Endothelial cell of umbilical vein (primary cell): ENCODE data around the gene GON7. TPM values are rescaled to one million over a fixed set of nuclear protein-coding genes. Genes with fewer than 3 reads are reported as not detected.

Experiments used
- BruUV-seq: library from RNA; stranded (reverse); fragments of 400-500 nt; replicated peaks from 2 replicates; lab custom pipeline; 2021; lab: Mats Ljungman, UMichigan
- CTCF ChIA-PET: fragments of 300-600, 350-600 bp; sonication (Branson Sonifier 250); formaldehyde crosslinking; loops from one replicate; lab custom pipeline; 2021; ENCODE audit warnings: antibody characterized with exemption, inconsistent platforms; lab: Charles Lee
- POLR2A ChIA-PET: fragments of 300-600, 350-600 bp; sonication (Branson Sonifier 250); formaldehyde crosslinking; loops from one replicate; lab custom pipeline; 2021; ENCODE audit warnings: antibody characterized with exemption, inconsistent platforms; lab: Charles Lee
- DNase-seq: peaks from one replicate; pipeline ENCODE4 v3.0.0-alpha.2; 2011; ENCODE audit warnings: low read depth, low spot score
- FAIRE-seq: peaks from 2 replicates; lab custom pipeline; 2011; peaks lifted over from hg19 to GRCh38; lab: Jason Lieb, UNC
- H2AFZ ChIP-seq: 2 replicates; pipeline ENCODE4 v1.6.0; 2012; ENCODE audit warnings: low read depth, low read length, control low read depth, inconsistent platforms
- H3K27ac ChIP-seq: 2 replicates; pipeline ENCODE4 v1.5.1; 2011; ENCODE audit warnings: low read depth, mild to moderate bottlenecking, control low read depth, low read length, moderate library complexity; ENCODE audit not compliant: insufficient read depth
- H3K27me3 ChIP-seq, 2 experiments: 2 replicates each; pipeline versions ENCODE4 v1.6.0 to v1.6.1; 2011; ENCODE audit warnings: low read length in 2 of 2, mixed read lengths in 1 of 2; ENCODE audit not compliant: control insufficient read depth in 2 of 2, insufficient read depth in 2 of 2
- H3K36me3 ChIP-seq, 2 experiments: 2 replicates in 1 of 2; 3 replicates in 1 of 2; pipeline ENCODE4 v1.5.1; 2011; ENCODE audit warnings: low read length in 2 of 2, mild to moderate bottlenecking in 1 of 2, moderate library complexity in 1 of 2; ENCODE audit not compliant: control insufficient read depth in 2 of 2, insufficient read depth in 2 of 2; ENCODE audit errors: extremely low read depth in 1 of 2
- H3K4me1 ChIP-seq: 3 replicates; pipeline ENCODE4 v1.5.1; 2011; ENCODE audit warnings: mild to moderate bottlenecking, low read length; ENCODE audit not compliant: control insufficient read depth, insufficient read depth; ENCODE audit errors: extremely low read depth
- H3K4me2 ChIP-seq: 2 replicates; pipeline ENCODE4 v1.6.1; 2011; ENCODE audit warnings: low read length, control low read depth, mixed read lengths; ENCODE audit not compliant: insufficient read depth
- H3K4me3 ChIP-seq, 3 experiments: fragments of 200-600 bp in 1 of 3; sonication (generic), shearing (Covaris generic) in 1 of 3; replicated peaks in 1 of 3; 2 replicates each; pipeline ENCODE4 v1.5.1; 2011 to 2016; ENCODE audit warnings: control low read depth in 3 of 3, low read length in 3 of 3, mild to moderate bottlenecking in 2 of 3, inconsistent platforms in 1 of 3, low read depth in 1 of 3, moderate library complexity in 1 of 3; ENCODE audit not compliant: insufficient read depth in 1 of 3
- H3K79me2 ChIP-seq: 2 replicates; pipeline ENCODE4 v1.6.0; 2012; ENCODE audit warnings: low read length, inconsistent platforms; ENCODE audit not compliant: control insufficient read depth, insufficient read depth
- H3K9ac ChIP-seq: replicated peaks from 2 replicates; pipeline ENCODE3; 2011; ENCODE audit warnings: low read length, control low read depth; ENCODE audit not compliant: insufficient read depth; ENCODE audit errors: extremely low read depth
- H3K9me1 ChIP-seq: replicated peaks from 3 replicates; pipeline ENCODE4 v1.6.0; 2011; ENCODE audit warnings: mild to moderate bottlenecking, low read length; ENCODE audit not compliant: control insufficient read depth, insufficient read depth; ENCODE audit errors: extremely low read depth
- H3K9me3 ChIP-seq: replicated peaks from 2 replicates; pipeline ENCODE4 v1.5.1; 2012; ENCODE audit warnings: low read length, inconsistent platforms; ENCODE audit not compliant: control insufficient read depth, insufficient read depth
- H4K20me1 ChIP-seq: replicated peaks from 2 replicates; pipeline ENCODE3; 2011; ENCODE audit warnings: mild to moderate bottlenecking, low read length; ENCODE audit not compliant: control insufficient read depth, insufficient read depth; ENCODE audit errors: extremely low read depth
- EZH2 ChIP-seq: IDR thresholded peaks from 2 replicates; pipeline ENCODE4 v1.6.1; 2012; ENCODE audit warnings: borderline replicate concordance, low read depth, mild to moderate bottlenecking, moderate library complexity, low read length, inconsistent platforms; ENCODE audit not compliant: severe bottlenecking
- FOS ChIP-seq: IDR thresholded peaks from 2 replicates; pipeline ENCODE4 v1.6.1; 2011; ENCODE audit warnings: mild to moderate bottlenecking, low read length, moderate library complexity, borderline replicate concordance; ENCODE audit not compliant: insufficient read depth
- GATA2 ChIP-seq: IDR thresholded peaks from 2 replicates; pipeline ENCODE4 v1.7.0; 2011; ENCODE audit warnings: low read depth, mild to moderate bottlenecking, moderate library complexity, mixed read lengths, low read length; ENCODE audit not compliant: insufficient read length, insufficient read depth
- JUN ChIP-seq: IDR thresholded peaks from 2 replicates; pipeline ENCODE4 v1.6.1; 2011; ENCODE audit warnings: borderline replicate concordance, low read depth; ENCODE audit not compliant: insufficient read length, insufficient read depth
- MYC ChIP-seq: IDR thresholded peaks from one replicate; pipeline ENCODE4 v1.6.1; 2011; ENCODE audit warnings: mild to moderate bottlenecking, low read depth, low read length
- POLR2A ChIP-seq: IDR thresholded peaks from 2 replicates; pipeline ENCODE4 v1.6.1; 2012; ENCODE audit warnings: low read depth, mild to moderate bottlenecking, control low read depth, low read length
- POLR2AphosphoS5 ChIP-seq: IDR thresholded peaks from 2 replicates; pipeline ENCODE4 v1.6.1; 2012; ENCODE audit warnings: low read depth, mild to moderate bottlenecking, control low read depth, low read length, moderate library complexity; ENCODE audit not compliant: insufficient read depth
- dilution Hi-C: fragments of 300-500 bp; cut with MboI; formaldehyde crosslinking; loops from one replicate; pipeline ENCODE4 v1.15.0; 2019; ENCODE audit warnings: low sequenced_read_pairs; ENCODE audit not compliant: extremely low pct_ligation_motif_present
- intact Hi-C: fragments of 100-400 bp; cut with micrococcal nuclease; formaldehyde crosslinking; loops from one replicate; pipeline ENCODE4 v1.10.0; 2022
- polyA plus RNA-seq, 4 experiments: library from polyadenylated mRNA; depleted of rRNA in 3 of 4; stranded (reverse) in 3 of 4; unstranded in 1 of 4; fragments of >200 nt; gene quantifications; 2 replicates each; pipeline versions ENCODE4 v1.2.1 to v1.2.3, GENCODE V29; 2011 to 2012; ENCODE audit warnings: missing spikeins in 1 of 4
- total RNA-seq: library from RNA; stranded (reverse); gene quantifications from 2 replicates; pipeline ENCODE4 v1.2.3, GENCODE V29; 2021
- TF ChIP-seq, protein P1 (sequence below): IDR thresholded peaks from 2 replicates; pipeline ENCODE4 v1.6.1; 2011; ENCODE audit not compliant: insufficient read depth, insufficient read length
- TF ChIP-seq, protein P2 (sequence below), 2 donors: IDR thresholded peaks; 1 replicate in 1 of 2; 2 replicates in 1 of 2; pipeline ENCODE4 v1.5.1; 2011; ENCODE audit warnings: low read length in 2 of 2, mild to moderate bottlenecking in 2 of 2, moderate library complexity in 2 of 2, control low read depth in 1 of 2, inconsistent platforms in 1 of 2, low read depth in 1 of 2; ENCODE audit not compliant: insufficient read depth in 1 of 2; ENCODE audit errors: extremely low read depth in 1 of 2

Gene GON7
- total and polyA plus RNA-seq, 2 donors (not counting 3 experiments of a cell fraction or from before 2014, with no cell fraction given), result 5.5 to 11.5 TPM

DNA sequence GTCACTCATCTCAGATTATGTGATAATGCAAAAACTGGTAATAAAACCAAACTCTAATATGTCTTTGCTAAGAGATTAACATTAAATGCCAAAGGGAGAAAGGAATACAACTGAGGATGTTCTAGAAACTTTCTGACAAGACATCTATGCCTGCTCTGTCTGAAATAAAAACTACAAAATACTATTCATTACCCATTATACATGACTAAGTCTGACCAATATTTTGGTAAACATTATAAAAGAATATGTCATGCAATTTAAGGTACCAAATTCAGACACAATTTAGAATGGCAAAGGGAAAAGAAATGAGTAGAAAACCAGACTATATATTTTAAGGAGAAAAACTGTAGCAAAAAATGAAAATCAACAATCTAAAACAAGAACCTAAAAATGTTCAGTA is 39.7 kb upstream of the GON7 start:
- H3K9me1 ChIP-seq, result no peaks in the 10 kb centered on the region
- H3K4me2 ChIP-seq, result no peak overlapping the region
- FAIRE-seq (no peak), DNase-seq (no peak)
- H3K9me3 ChIP-seq, result no peaks in the 10 kb centered on the region
- peaks cover 5 to 35% of the 10 kb centered on the region in 2 experiments for H3K36me3 ChIP-seq
- no peaks in the 10 kb centered on the region for H3K79me2 ChIP-seq
- no peak for TF ChIP-seq POLR2AphosphoS5
- TF ChIP-seq, protein P1, sequence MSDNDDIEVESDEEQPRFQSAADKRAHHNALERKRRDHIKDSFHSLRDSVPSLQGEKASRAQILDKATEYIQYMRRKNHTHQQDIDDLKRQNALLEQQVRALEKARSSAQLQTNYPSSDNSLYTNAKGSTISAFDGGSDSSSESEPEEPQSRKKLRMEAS, result no peak
- TF ChIP-seq FOS, result no peak
- H4K20me1 ChIP-seq, result no peaks in the 10 kb centered on the region
- dilution Hi-C loops (no loop called here), intact Hi-C loops (no loop called here)
- CTCF ChIA-PET, result no interaction called here
- no peaks in the 10 kb centered on the region for H3K4me1 ChIP-seq
- POLR2A ChIA-PET, result no interaction called here
- H3K4me3 ChIP-seq, result no peak overlapping the region
- no peak overlapping the region for H3K27ac ChIP-seq
- no peaks in the 10 kb centered on the region for H3K27me3 ChIP-seq
- no peak overlapping the region for H2AFZ ChIP-seq
- BruUV-seq, result no TSS peak
- H3K9ac ChIP-seq, result no peak overlapping the region

DNA sequence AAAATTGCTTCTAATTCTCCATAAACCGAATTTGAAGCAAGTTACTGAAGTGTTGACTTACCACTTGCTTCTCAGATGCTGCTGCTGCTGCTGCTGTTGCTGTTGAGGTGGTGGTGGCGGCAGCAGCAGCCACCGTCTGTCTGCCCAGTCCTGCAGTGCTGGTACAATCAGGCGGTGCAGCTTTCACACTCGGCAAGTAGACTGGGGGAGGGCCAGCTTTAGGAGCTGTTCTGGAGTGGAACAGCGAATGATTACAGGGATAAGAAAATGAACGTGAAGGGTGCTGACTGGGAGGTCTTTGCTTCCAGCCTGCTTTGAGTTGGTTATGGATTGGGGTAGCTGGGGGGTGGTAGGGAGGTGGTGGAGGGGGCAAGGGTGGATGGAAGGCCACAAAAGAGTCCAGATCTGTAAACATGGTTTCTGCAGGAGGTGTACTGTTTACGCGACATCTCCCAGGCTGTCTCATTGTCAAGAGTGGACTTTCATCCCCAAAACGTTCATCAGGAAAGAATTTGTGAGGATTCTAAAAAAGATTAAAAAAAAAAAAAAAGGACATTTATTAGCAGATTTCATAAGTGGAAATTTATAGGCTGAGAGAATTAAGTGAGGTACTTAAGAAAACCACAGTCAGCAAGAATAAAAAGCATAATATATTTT is 39.0 kb upstream of the GON7 start:
- BruUV-seq, result no TSS peak
- POLR2A ChIA-PET, result no interaction called here
- H3K4me3 ChIP-seq, result no peak overlapping the region
- H3K4me2 ChIP-seq, result no peak overlapping the region
- H3K27me3 ChIP-seq, result no peaks in the 10 kb centered on the region
- H3K36me3 ChIP-seq, result peaks cover 5 to 35% of the 10 kb centered on the region in 2 experiments
- dilution Hi-C loops (no loop called here), intact Hi-C loops (no loop called here)
- H3K9me3 ChIP-seq, result no peaks in the 10 kb centered on the region
- no peaks in the 10 kb centered on the region for H3K4me1 ChIP-seq
- CTCF ChIA-PET, result no interaction called here
- no peaks in the 10 kb centered on the region for H3K9me1 ChIP-seq
- no peaks in the 10 kb centered on the region for H3K79me2 ChIP-seq
- no peaks in the 10 kb centered on the region for H4K20me1 ChIP-seq
- TF ChIP-seq, protein P2, sequence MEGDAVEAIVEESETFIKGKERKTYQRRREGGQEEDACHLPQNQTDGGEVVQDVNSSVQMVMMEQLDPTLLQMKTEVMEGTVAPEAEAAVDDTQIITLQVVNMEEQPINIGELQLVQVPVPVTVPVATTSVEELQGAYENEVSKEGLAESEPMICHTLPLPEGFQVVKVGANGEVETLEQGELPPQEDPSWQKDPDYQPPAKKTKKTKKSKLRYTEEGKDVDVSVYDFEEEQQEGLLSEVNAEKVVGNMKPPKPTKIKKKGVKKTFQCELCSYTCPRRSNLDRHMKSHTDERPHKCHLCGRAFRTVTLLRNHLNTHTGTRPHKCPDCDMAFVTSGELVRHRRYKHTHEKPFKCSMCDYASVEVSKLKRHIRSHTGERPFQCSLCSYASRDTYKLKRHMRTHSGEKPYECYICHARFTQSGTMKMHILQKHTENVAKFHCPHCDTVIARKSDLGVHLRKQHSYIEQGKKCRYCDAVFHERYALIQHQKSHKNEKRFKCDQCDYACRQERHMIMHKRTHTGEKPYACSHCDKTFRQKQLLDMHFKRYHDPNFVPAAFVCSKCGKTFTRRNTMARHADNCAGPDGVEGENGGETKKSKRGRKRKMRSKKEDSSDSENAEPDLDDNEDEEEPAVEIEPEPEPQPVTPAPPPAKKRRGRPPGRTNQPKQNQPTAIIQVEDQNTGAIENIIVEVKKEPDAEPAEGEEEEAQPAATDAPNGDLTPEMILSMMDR (IDR thresholded peaks at IDR 0.05; ENCODE audit: extremely low read depth in 1 of 2, insufficient read depth in 1 of 2, low read depth in 1 of 2, low read length in 2 of 2), result no peak
- TF ChIP-seq POLR2A, result no peak
- TF ChIP-seq MYC, result no peak
- TF ChIP-seq POLR2AphosphoS5, result no peak
- TF ChIP-seq, protein P1, result no peak
- TF ChIP-seq EZH2, result no peak
- no peak for TF ChIP-seq JUN
- TF ChIP-seq GATA2, result no peak
- no peak for TF ChIP-seq FOS
- FAIRE-seq (no peak), DNase-seq (no peak)
- no peak overlapping the region for H3K9ac ChIP-seq
- no peak overlapping the region for H3K27ac ChIP-seq
- no peak overlapping the region for H2AFZ ChIP-seq
